ENCODE measurements around the gene VTI1A.

VTI1A gene

GRCh38 chr10:112634096-112634830, 187.2 kb downstream of the VTI1A start:
- TF ChIP-seq CTCF (IDR thresholded peaks at IDR 0.05; ENCODE audit: control extremely low read depth, extremely low read depth, low read depth, missing control alignments): no peak
- no peak for DNase-seq (ENCODE audit: extremely low spot score)
- ChIA-PET CTCF (interaction anchor here (1.2 to 1.6 kb wide), 2 partner anchors 33 to 87 kb away, joined by 3 read pairs; no protein-coding TSS in a partner anchor), POLR2A (no interaction called here)

- DNase-seq (ENCODE audit: extremely low spot score): no peak
- no peak for TF ChIP-seq CTCF (IDR thresholded peaks at IDR 0.05; ENCODE audit: control extremely low read depth, extremely low read depth, low read depth, missing control alignments)
- ChIA-PET POLR2A (no interaction called here), CTCF (interaction anchor here (1.2 kb wide), 1 partner anchor 11 kb away, joined by 3 read pairs; no protein-coding TSS in a partner anchor)
These were observed 190.9 kb downstream of the VTI1A start for GRCh38 chr10:112637901-112638300.

GRCh38 chr10:112639298-112639697, 192.3 kb downstream of the VTI1A start:
- no peak for DNase-seq (ENCODE audit: extremely low spot score)
- POLR2A ChIA-PET: no interaction called here
- CTCF ChIA-PET: interaction anchor here (0.9 to 1.5 kb wide), 2 partner anchors 9 to 16 kb away, joined by 3 read pairs; no protein-coding TSS in a partner anchor
- no peak for TF ChIP-seq CTCF (IDR thresholded peaks at IDR 0.05; ENCODE audit: control extremely low read depth, extremely low read depth, low read depth, missing control alignments)

- ChIA-PET POLR2A (no interaction called here), CTCF (no interaction called here)
- no peak for DNase-seq (ENCODE audit: extremely low spot score)
- no peak for TF ChIP-seq CTCF (IDR thresholded peaks at IDR 0.05; ENCODE audit: control extremely low read depth, extremely low read depth, low read depth, missing control alignments)
These were observed 193.6 kb downstream of the VTI1A start for GRCh38 chr10:112640638-112641037.

- CTCF ChIA-PET: no interaction called here
- TF ChIP-seq CTCF (IDR thresholded peaks at IDR 0.05; ENCODE audit: control extremely low read depth, extremely low read depth, low read depth, missing control alignments): no peak
- no peak for DNase-seq (ENCODE audit: extremely low spot score)
- POLR2A ChIA-PET: no interaction called here
These were observed 196.7 kb downstream of the VTI1A start for GRCh38 chr10:112643600-112644264.

GRCh38 chr10:112644265-112644645, 197.2 kb downstream of the VTI1A start:
- CTCF ChIA-PET: no interaction called here
- no peak for TF ChIP-seq CTCF (IDR thresholded peaks at IDR 0.05; ENCODE audit: control extremely low read depth, extremely low read depth, low read depth, missing control alignments)
- POLR2A ChIA-PET: no interaction called here
- no peak for DNase-seq (ENCODE audit: extremely low spot score)
